GM12873 (cell line): Measurements from ENCODE around the gene MTFR1L.
A peak's percentile ranks its signal among the peaks of the same experiment; 100 is the strongest.

Experiments
- TF ChIP-seq, protein P1 (sequence below): IDR thresholded peaks from 2 replicates; pipeline ENCODE4 v1.5.1; 2012; ENCODE audit warnings: low read depth, mild to moderate bottlenecking, moderate library complexity, low read length, control low read depth; ENCODE audit not compliant: insufficient read depth; ENCODE audit errors: missing control alignments

The MTFR1L gene

DNA sequence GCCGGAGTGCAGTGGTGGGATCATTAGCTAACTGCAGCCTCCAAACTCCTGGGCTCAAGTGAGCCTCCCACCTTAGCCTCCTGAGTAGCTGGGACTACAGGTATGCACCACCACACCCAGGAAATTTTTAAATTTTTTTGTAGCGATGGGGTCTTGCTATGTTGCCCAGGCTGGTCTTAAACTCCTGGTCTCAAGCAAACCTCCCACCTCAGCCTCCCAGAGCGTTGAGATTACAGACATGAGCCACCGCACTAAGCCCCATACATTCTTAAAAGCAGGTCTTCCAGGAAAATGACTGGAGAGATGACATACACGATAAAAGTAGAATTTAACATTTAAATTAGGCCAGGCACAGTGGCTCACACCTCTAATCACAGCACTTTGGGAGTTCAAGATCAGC lies 13.4 kb downstream of the MTFR1L start:
- TF ChIP-seq, protein P1, sequence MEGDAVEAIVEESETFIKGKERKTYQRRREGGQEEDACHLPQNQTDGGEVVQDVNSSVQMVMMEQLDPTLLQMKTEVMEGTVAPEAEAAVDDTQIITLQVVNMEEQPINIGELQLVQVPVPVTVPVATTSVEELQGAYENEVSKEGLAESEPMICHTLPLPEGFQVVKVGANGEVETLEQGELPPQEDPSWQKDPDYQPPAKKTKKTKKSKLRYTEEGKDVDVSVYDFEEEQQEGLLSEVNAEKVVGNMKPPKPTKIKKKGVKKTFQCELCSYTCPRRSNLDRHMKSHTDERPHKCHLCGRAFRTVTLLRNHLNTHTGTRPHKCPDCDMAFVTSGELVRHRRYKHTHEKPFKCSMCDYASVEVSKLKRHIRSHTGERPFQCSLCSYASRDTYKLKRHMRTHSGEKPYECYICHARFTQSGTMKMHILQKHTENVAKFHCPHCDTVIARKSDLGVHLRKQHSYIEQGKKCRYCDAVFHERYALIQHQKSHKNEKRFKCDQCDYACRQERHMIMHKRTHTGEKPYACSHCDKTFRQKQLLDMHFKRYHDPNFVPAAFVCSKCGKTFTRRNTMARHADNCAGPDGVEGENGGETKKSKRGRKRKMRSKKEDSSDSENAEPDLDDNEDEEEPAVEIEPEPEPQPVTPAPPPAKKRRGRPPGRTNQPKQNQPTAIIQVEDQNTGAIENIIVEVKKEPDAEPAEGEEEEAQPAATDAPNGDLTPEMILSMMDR, result no peak

- TF ChIP-seq, protein P1, result no peak
These were observed 15.1 kb downstream of the MTFR1L start for GRCh38 chr1:25834894-25835293.

- TF ChIP-seq, protein P1, result no peak
These were observed 16.9 kb downstream of the MTFR1L start for GRCh38 chr1:25836695-25837094.

DNA sequence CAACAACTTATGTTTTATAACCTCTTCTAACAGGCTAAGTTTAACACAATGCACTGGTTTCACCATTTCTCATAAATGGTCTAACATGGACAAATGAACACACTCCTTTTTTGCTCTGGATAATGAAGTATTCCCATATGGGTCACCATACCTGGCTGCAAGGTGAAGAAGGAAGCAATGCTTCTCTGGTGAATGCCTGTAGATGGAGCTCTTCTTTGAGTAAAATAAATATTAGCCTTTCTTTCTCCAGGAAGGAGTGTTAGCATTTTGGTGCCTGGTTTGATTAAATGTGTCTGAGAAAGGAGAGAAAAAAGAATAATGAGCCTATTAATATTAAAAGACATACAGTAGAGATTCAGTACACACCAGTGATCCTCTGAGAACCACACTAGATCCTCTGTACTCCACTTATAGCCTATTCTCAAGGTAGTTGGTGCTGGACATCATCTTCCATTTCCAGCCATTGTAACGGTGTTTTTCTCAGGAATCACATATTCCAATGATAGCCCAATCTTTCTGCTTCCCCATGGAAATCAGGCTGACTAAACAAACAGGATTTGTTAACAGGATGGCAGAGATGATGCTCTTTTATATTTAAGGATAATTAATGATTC lies 17.6 kb downstream of the MTFR1L start:
- TF ChIP-seq, protein P1, result peak; percentile 49

GRCh38 chr1:25843483-25843882 lies 23.7 kb downstream of the MTFR1L start:
- TF ChIP-seq, protein P1, result no peak

DNA sequence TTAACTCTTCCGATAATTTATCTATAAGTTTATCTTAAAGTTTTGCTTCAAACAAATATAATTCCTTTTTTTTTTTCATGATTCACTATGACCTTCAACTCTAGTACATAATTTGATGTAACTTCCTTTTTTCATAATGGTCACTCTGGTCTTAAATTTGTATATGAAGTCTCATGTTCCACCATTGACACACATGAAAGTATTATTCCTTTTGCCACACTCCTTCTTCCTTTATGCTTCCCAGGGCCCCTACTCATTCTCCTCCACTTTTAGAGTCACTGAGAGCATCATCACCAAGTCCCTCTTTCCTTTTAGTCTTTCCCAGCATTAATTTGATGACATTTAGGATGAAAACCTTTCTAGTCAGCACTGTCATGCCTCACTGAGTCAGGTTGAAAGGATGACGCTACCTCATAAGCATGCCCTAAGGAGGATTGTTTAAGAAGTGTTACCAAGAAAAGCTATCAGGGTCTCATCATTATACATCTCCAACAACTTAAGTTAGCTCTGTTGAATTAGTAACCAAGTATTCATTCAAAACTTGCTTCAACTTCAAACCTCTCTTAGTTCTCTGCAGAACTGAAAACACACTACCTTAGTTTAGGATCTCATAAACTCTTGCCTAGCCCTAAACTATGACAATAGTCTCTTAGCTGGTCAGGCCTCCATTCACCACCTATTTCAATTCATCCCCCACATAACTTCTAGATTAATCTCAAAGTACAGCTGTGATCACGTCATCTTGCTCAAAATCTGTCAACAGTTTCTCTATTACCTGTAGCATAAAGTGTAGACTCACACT lies 25.0 kb downstream of the MTFR1L start:
- TF ChIP-seq, protein P1, result no peak

DNA sequence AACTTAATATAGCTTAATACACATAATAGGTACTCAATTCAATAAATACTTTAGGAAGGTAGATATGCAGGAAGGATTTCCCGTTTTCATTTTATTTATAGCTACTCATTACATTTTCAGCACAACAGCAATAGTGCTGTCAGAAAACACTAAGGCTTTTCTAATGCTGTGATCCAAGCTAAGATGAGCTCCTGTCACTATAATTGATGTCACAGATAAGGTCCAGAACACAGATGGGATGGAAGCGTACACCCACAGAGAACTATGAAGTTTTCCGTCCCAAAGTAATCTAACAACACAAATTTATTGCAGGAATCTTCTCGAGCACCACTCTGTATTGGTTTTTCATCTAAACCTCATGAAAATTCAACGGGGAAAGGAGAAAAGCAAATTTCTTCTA lies 25.9 kb downstream of the MTFR1L start:
- TF ChIP-seq, protein P1, result no peak
